Lung microvascular endothelial cell (primary cell): ENCODE results near the gene GEMIN7. TPM values are rescaled to one million over a fixed set of nuclear protein-coding genes. Genes with fewer than 3 reads are reported as not detected.
"Not testable (repeated sequence)": the region's sequence is repeated elsewhere in the genome, so short reads cannot be mapped to it uniquely, and the experiment has no call there.

Experiments used
- DNase-seq, 2 donors: peaks; one replicate each; pipeline versions ENCODE4 v3.0.0 to v3.0.0-alpha.2; 2010; ENCODE audit warnings: low read depth in 2 of 2
- total RNA-seq: library from RNA; depleted of rRNA; stranded (reverse); fragments of >200 nt; gene quantifications from 2 replicates; pipeline ENCODE4 v1.2.1, GENCODE V29; 2014

Gene GEMIN7
- total RNA-seq, 1 donor from 2014 or later = 15.5 TPM

DNA sequence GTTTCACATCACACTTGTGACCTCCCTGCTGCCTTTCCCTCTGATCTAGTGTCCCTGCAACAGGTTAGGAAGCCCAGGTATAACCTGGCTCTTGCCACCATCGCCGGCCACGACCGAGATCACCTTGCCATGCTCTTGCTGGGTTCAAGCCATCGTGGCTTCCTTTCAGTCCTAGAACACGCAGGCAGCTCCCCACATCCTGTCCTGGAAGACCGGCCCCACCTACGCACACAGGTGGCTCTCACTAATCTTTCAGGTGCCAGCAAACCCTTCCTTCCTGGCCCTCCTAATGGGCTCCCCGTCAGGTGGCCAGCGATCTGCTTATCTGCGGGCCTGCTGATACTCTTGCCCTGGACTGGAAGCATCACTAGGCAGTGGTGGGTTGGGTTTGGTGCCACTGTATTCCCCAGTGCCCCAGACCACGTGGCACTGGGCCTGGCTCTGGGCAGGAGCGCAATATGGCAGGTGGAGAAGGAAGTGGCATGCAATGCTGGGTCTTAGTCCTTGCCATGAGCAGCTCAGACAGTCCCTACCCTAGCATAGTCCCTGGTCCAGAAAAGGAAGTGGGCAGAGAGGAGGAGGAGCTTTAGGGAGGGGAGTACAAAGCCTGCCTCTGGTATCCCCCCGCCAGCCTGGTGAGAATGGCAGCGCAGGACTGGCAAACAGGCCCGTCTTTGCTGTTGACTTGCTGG, 25.7 kb downstream of the GEMIN7 start:
- no peak for DNase-seq

GRCh38 chr19:45106363-45106762, 27.3 kb downstream of the GEMIN7 start:
- not testable (repeated sequence) for DNase-seq

DNA sequence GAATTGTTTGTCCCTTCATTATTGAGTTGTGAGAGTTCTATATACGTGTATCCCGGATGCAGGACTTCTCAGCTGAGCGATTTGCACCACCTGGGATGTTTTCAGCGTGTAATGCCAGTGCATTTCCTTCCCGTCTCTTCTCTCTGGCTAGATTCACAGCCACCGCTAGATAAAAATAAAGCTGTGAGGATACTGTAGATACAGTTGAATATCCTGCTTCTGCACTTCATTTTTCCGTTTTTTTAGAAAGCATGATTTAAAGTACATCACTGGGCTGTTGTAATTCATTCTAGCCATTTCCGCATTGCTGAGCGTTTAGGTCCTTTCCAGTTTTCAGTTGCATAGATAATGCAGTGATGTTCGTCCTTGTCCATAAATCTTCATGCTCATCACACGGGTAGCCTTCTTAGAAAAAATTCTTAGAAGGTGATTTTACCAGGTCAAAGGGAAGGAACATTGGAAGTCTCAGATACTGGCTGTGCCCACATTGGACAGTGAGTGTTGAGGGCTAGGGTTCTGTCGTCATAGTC, 28.6 kb downstream of the GEMIN7 start:
- DNase-seq = peak in 1 of 2 donors; percentile 72

GRCh38 chr19:45110851-45111266, 31.8 kb downstream of the GEMIN7 start:
- no peak for DNase-seq

- no peak for DNase-seq
Observed at GRCh38 chr19:45112111-45112827, 33.2 kb downstream of the GEMIN7 start.

DNA sequence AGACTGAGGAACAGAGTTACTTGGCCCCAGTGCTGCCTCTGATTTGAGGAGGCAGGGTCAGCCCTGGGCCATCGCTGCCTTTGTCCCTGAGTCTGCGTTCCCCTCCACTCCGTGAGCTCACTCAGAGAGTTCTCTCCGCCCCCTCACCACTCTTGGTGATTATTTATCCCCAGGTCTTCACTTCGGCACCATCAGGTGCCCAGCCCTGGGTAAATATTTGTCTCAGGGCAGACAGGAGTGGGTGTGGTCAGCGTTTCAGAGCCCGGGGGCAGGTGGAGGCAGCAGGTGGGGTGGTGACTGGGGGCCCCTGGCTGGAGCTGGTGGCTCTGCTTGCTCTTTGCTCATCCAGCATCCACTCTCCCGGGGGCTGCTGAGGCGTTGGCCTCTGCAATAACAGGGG, 34.6 kb downstream of the GEMIN7 start:
- no peak for DNase-seq

GRCh38 chr19:45114116-45114515, 35.1 kb downstream of the GEMIN7 start:
- no peak for DNase-seq

GRCh38 chr19:45115809-45116615, 37.0 kb downstream of the GEMIN7 start:
- no peak for DNase-seq

DNA sequence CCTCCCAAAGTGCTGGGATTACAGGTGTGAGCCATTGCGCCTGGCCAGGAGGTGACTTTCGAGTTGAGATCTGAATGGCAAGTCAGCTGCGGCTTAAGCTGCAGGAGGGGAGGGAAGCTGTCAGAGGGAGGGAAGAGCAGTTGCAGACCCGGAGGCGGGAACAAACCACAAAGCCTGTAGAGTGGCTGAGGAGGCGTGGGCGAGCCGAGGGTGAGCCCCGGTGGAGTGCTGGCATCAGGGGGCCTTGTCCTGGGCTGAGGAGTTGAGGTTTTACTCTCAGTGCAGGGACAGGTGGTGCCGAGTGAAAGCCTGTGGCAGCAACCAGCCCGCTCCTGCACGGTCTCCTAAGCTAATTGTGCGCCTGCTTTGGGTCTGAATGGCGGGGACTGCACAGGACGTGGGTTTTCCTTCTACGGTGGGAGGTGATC, 38.1 kb downstream of the GEMIN7 start:
- no peak for DNase-seq

- no peak for DNase-seq
Observed at GRCh38 chr19:45117671-45118070, 38.6 kb downstream of the GEMIN7 start.

GRCh38 chr19:45118106-45118505, 39.0 kb downstream of the GEMIN7 start:
- DNase-seq = no peak

- DNase-seq = not testable (repeated sequence)
Observed at GRCh38 chr19:45118591-45119355, 39.7 kb downstream of the GEMIN7 start.

- DNase-seq = no peak
Observed at GRCh38 chr19:45119582-45119981, 40.5 kb downstream of the GEMIN7 start.

GRCh38 chr19:45121827-45122345, 42.8 kb downstream of the GEMIN7 start:
- no peak for DNase-seq

- DNase-seq = no peak
Observed at GRCh38 chr19:45122832-45123231, 43.8 kb downstream of the GEMIN7 start.

DNA sequence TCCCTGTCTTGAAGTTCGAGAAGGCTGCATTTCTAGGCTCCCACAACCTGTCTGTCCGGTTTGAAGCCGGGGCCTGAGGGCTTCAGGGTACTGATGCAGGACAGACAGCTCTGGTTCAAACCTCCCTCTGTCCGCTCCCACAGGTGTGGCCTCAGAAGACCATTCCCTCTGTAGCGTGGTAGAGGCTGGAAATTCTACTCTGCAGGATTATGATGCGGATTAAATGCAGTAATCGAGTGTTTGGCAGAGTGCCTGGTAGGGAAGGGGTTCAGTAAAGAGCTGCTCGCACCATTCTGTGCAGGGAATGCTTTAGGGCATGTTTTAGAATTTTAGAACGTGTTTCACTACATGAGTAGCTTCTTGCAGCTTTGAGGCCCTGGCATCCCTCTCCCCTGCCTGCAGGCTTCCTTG, 44.4 kb downstream of the GEMIN7 start:
- DNase-seq = no peak

- no peak for DNase-seq
Observed at GRCh38 chr19:45124021-45124420, 45.0 kb downstream of the GEMIN7 start.

DNA sequence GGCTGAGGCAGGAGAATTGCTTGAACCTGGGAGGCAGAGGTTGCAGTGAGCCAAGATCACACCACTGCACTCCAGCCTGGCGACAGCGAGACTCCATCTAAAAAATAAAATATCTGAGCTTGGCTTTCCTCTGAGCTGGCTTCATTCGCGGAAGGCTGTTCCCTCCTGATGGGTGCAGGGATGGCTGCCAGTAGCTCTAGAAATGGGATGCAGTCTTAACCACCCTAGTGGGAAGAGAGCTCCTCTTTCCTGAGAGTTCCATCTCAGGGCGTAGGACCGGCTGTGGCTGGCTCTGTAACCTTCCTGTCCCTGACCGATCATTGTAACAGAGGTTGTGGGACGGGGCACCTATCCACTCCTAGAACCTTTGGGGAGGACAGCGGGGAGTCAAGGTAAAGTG, 46.3 kb downstream of the GEMIN7 start:
- DNase-seq = no peak

DNA sequence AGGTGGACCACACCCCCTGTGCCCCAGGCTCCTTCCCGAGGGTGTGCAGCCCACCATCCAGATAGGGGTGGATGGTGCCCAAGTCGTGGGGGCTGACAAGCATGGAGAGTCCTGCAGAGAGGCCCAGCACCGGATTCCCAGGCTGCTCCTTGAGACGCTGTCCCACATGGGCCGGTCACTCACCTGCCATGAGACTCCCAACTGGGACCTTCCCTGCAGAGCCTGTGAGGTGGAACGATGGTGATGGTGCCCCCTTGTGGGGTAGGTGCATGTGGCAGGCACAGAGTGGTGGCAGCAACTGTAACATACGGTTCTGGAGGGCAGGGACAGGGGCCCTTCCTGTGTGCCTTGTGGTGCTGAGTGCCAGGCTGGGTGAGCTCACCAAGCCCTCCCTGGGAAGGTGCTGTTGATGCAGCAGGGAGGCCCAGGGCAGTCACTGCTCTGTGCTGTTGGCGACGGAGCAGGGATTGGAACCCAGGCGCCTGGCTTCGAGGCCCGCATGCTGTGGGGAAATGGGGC, 47.0 kb downstream of the GEMIN7 start:
- DNase-seq = peak; percentile 64 to 79

DNA sequence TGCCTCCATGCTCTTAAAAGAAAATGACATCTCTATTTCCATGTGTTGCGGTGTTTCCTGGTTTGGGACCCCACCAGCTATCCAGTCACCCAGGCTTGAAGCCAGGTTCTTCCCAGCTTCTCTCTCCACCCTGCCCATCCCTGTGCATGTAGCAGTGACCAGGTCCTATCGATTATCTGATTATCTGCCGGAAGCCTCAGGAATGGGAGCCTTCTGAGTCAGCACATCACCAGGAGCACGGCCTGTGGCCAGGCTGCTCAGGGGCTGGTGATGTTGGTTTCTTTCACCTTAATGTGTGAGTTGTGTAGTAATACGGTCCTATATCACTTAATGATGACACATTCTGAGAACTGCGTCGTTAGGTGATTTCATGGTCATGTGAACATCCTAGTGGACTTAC, 47.6 kb downstream of the GEMIN7 start:
- no peak for DNase-seq

- no peak for DNase-seq
Observed at GRCh38 chr19:45128146-45128545, 49.1 kb downstream of the GEMIN7 start.
